GM12891 (cell line): ENCODE results near the gene MFSD6.

Source experiments
- DNase-seq: peaks from one replicate; pipeline ENCODE4 v3.0.0; 2011; ENCODE audit warnings: low spot score; ENCODE audit not compliant: insufficient read length
- FAIRE-seq: peaks from 2 replicates; lab custom pipeline; 2011; peaks lifted over from hg19 to GRCh38; lab: Jason Lieb, UNC
- PAX5 ChIP-seq: IDR thresholded peaks from 2 replicates; pipeline ENCODE4 v1.6.1; 2011; ENCODE audit warnings: low read length, moderate library complexity, mild to moderate bottlenecking; ENCODE audit not compliant: insufficient read depth, severe bottlenecking
- POLR2A ChIP-seq: IDR thresholded peaks from 2 replicates; pipeline ENCODE4 v1.6.1; 2011; ENCODE audit warnings: low read depth, low read length, control low read depth
- POLR2AphosphoS5 ChIP-seq: IDR thresholded peaks from 2 replicates; pipeline ENCODE4 v1.6.1; 2011; ENCODE audit warnings: low read depth, low read length, control low read depth
- POU2F2 ChIP-seq: IDR thresholded peaks from 2 replicates; pipeline ENCODE4 v1.6.1; 2011; ENCODE audit warnings: low read depth, mild to moderate bottlenecking, control low read depth, low read length, moderate library complexity
- SPI1 ChIP-seq: IDR thresholded peaks from 2 replicates; pipeline ENCODE4 v1.6.1; 2011; ENCODE audit warnings: low read depth, low read length, control low read depth
- TAF1 ChIP-seq: IDR thresholded peaks from 2 replicates; pipeline ENCODE4 v1.6.1; 2011; ENCODE audit warnings: low read depth, low read length, control low read depth

Gene MFSD6

DNA sequence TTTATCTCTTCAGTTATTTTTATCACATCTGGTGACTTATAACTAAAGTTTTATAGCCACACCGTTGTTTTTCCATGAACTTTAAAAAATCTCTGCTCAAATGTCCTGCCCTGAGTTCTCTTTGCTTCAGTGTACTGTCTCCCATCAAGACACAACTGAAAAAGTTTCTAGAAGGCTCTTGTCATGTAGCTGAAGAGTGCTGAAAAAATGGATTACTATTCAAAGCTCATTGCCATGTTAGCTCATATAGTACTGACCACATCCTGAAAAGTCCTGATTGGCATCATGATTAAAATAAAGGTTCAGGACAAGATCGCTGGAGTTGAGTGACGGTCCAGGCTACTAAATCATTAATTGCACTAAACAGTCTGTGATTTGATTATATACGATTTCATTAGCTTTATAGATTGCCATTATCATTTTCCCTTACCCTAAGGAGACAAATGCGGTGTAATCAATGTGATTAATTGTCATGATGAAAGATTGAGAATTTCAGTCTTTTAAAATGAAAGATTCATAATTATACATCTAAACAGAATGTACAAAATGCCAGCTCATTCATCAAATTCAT lies 62.2 kb downstream of the MFSD6 start:
- no peak for TF ChIP-seq PAX5
- TF ChIP-seq SPI1, result no peak
- no peak for TF ChIP-seq POLR2A
- TF ChIP-seq POLR2AphosphoS5, result no peak
- TF ChIP-seq POU2F2, result no peak
- TF ChIP-seq TAF1, result no peak
- no peak for DNase-seq
- no peak for FAIRE-seq

DNA sequence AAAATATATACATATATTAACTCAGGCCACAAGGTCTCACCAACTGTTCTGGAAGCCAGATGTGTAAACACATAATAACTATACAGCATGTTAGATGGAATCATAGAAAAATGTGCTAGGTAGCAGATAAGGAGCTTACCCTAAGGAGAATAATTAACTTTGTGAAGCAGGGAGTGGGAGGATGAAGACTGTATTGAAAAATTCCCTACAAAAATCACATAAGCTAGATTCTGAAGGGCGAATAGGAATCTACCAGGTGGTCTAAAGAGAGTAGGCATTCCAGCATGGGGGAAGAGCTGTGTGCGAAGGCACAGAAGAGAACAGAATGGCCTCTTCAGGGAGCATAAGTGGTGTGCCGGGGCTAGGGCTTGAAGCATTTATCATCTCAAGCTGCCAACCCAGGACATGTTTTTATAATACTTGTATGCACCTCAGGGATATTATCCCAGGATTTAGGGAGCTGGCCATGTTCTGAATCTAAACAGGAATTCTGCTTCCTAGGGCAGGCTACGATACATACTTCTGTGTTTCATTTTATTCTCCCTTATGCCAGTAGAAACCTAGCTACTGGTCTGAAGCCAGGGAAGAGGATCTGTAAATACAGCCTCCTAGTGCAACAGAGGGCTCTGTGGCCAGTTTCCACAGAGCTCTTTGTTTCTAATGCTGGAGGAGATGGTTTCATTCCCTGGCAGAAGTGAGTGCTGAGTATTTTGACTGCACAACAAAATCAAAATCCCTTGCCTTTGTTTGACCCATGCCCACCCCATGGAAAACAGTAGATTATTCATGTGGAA lies 69.7 kb downstream of the MFSD6 start:
- DNase-seq (no peak), FAIRE-seq (no peak)
- TF ChIP-seq PAX5 (no peak), POLR2AphosphoS5 (no peak), SPI1 (no peak), POLR2A (no peak), TAF1 (no peak), POU2F2 (no peak)

DNA sequence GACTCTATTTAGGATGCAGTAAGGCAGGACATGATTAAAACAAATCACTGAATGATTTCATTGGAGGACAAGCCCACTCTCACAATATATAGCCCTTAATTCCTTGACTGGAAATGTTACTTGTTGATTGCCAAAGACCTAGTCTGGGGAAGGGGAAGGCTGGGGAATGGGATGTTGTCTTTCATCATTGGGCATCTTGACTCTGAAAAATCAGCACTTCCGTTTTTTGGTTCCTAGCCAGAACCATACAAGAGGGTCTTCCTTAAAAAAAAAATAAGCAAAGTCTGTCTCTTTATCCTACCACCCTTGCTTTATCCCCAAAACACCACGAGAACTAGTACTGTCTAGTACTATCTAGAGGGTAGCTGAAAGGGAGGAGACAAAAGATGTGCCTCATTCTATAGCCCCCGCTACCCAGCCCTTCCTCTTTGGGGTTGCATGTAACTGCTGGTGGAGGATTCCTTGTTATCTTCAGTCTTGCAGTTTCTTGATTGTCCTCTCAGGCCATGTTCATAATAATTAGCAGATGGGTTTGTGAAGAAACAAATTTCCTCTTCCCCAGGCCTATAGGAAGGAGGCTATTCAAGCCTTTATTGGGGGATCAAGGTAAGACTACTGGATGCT lies 70.5 kb downstream of the MFSD6 start:
- DNase-seq, result no peak
- TF ChIP-seq SPI1, result no peak
- no peak for TF ChIP-seq POU2F2
- TF ChIP-seq POLR2AphosphoS5, result no peak
- TF ChIP-seq POLR2A, result no peak
- TF ChIP-seq TAF1, result no peak
- no peak for TF ChIP-seq PAX5
- FAIRE-seq, result no peak

DNA sequence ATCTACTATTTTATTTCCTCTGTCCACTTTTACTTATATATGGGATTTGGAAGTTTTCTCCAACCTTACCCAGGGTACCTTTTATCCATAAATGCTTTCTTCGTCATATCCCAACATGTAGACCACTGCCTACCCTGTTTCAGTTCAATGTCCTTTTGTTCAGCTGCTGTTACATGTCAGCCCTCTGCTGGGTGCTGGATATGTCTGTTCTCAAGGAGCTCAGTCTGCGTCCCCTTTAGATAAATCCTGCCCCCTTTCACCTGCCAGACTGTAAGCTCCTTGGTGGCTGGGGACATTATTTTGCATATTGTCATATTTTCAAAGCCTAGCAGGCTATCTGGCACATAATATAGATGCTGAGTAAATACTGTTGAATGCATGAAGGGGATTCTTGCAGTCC lies 73.2 kb downstream of the MFSD6 start:
- DNase-seq (no peak), FAIRE-seq (no peak)
- TF ChIP-seq POU2F2 (no peak), POLR2AphosphoS5 (no peak), SPI1 (no peak), PAX5 (no peak), POLR2A (no peak), TAF1 (no peak)

DNA sequence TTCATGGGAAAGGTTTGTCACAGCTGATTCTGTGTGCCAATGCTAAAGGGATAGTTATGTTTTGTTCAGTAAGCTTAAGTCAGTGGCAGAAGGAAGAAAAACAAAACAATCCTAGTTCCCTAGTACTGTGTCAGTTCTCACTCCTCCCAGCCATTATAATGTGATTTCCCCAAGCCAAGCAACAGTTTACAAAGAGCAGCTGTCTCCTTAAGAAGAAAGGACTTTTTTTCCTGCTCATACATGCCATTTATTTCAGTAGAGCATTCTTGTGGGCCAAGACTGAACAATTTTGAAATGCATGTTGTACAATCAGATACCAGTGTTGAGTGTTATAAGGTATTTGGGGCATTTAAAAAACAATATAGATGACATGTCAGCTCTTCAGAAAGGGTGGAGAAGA lies 74.3 kb downstream of the MFSD6 start:
- TF ChIP-seq SPI1, result no peak
- DNase-seq, result no peak
- FAIRE-seq, result no peak

DNA sequence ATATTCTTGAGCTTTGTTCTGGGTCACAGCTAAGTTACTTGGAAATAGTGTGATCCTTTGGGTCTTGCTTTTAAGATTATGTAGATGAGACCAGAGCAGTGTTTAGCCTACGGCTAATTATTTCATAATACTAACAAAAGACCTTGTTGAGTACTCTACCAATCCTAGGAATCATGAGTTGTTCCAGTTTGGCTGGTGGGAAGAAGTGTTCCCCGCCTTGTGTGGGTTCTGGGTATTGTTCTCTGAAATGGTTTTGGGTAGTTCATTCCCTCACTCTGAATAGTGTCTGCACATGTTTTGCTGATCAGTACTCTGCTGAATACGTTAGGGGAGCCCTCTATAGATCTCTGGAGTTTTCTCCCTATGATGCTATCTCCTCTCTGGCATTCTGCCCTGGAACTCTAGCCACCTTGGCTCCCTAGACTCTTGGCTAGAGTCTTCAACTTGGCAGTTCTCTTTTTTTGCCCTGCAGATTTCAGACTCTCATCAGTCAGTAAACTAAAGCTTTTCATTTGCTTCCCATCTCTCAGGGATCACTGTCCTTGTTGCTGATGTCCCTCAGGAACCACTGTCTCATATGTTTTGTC lies 78.0 kb downstream of the MFSD6 start:
- TF ChIP-seq TAF1 (no peak), POLR2A (no peak), POU2F2 (no peak)
- no peak for FAIRE-seq
- DNase-seq, result no peak

DNA sequence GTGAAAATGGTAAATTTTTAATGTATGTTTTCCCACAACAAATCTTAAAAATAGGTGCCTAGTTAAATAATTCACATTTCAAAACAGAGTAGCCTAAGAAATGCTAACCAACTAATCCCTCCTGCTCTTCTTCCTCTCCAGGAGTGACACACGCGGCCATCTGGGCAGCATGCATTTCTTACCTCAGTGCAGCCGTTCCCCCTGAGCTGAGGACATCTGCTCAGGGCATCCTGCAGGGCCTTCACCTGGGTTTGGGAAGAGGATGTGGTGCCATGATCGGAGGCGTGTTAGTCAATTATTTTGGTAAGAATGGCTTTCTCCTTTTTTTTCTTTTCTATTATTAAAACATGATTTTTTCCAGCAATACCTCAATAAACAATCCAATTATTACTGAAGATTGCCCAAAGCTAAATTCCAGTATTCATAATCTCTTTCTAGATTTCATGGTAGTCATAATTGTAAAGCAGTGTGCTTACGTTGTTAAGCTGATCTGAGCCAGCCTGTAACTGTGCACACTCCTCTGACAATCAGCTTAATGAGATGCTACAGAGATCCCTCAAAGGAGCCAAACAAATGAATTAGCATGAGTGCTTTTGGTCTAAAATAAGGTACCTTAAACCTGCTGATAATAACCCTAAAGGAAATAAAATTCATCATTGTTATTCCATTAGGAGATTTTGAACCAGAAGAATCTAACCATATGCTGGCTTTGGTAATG lies 80.5 kb downstream of the MFSD6 start:
- DNase-seq, result no peak
- no peak for FAIRE-seq
- TF ChIP-seq PAX5 (no peak), SPI1 (no peak), POLR2A (no peak), POLR2AphosphoS5 (no peak), POU2F2 (no peak), TAF1 (no peak)

DNA sequence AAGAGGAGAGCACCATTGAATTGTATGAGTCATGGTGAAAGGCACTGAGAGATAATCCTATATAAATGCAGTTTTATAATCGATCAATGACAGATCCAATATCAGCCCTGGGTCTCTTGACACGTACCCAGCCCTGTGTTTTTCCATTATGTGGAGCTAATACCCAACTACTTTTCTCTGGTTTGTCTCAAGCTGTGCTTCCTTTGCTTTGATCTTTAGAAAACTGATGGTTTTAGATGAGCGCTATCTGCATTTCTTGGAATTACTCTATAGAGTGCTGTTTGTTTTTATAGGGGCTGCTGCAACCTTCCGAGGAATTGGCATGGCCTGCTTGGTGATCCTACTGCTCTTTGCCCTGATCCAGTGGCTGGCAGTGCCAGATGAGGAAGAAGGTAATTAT lies 81.3 kb downstream of the MFSD6 start:
- TF ChIP-seq POLR2AphosphoS5 (no peak), TAF1 (no peak), POLR2A (no peak), PAX5 (no peak), SPI1 (no peak), POU2F2 (no peak)
- DNase-seq, result no peak
- no peak for FAIRE-seq

DNA sequence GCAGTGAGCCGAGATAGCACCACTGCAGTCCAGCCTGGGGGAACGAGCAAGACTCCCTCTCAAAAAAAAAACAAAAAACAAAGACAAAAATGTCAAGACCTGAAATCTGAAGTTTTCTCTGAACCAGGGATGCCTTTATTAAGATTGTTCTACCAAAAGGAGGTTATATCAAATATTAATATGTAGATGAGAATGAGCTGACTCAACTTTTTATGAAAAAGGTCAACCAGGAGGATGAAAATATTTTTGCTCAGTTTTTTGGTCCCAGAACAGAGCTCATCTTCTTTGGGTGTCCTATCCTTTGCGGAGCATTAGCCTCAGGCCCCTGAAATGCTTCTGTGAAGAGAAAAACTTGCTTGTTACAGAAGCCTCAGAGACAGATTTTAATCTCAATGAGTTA lies 82.3 kb downstream of the MFSD6 start:
- DNase-seq (no peak), FAIRE-seq (no peak)
- TF ChIP-seq POLR2AphosphoS5 (no peak), TAF1 (no peak), POU2F2 (no peak), POLR2A (no peak), SPI1 (no peak), PAX5 (no peak)
